GM12878 (cell line): ENCODE measurements around the gene UNC93A. TPM values are rescaled to one million over a fixed set of nuclear protein-coding genes. Genes with fewer than 3 reads are reported as not detected.

Experiments used
- ATAC-seq: fragments of 200-7000 bp; cut with Tn5 transposase; 3 replicates; pipeline ENCODE4 v1.9.1; 2020; ENCODE audit warnings: mild to moderate bottlenecking, moderate library complexity
- BruUV-seq: library from RNA; stranded (reverse); fragments of 400-500 nt; replicated peaks from 2 replicates; lab custom pipeline; 2021; lab: Mats Ljungman, UMichigan
- CTCF ChIA-PET: fragments of 300-600 bp; sonication (Branson Sonifier 250); formaldehyde crosslinking; extraction: SDS; loops from one replicate; lab custom pipeline; 2021; ENCODE audit warnings: inconsistent platforms; lab: Yijun Ruan, JAX
- POLR2A ChIA-PET: fragments of 350-600 bp; formaldehyde crosslinking; extraction: SDS; loops from one replicate; lab custom pipeline; 2021; ENCODE audit warnings: inconsistent platforms; lab: Charles Lee
- RAD21 ChIA-PET: fragments of 300-600 bp; sonication (Branson Sonifier 250); formaldehyde crosslinking; loops from one replicate; lab custom pipeline; 2023; ENCODE audit warnings: antibody characterized with exemption; ENCODE audit not compliant: unreplicated experiment; lab: Charles Lee
- SMC1A ChIA-PET: fragments of 300-600 bp; sonication (Branson Sonifier 250); formaldehyde crosslinking; loops from one replicate; lab custom pipeline; 2023; ENCODE audit not compliant: unreplicated experiment, uncharacterized antibody; lab: Charles Lee
- DNase-seq: peaks from one replicate; pipeline ENCODE4 v3.0.0-alpha.2; 2011; ENCODE audit warnings: low read depth, low spot score
- FAIRE-seq: peaks from 3 replicates; lab custom pipeline; 2011; peaks lifted over from hg19 to GRCh38; lab: Jason Lieb, UNC
- H2AFZ ChIP-seq: 2 replicates; pipeline ENCODE4 v1.6.0; 2011; ENCODE audit warnings: low read depth, low read length, control low read depth; ENCODE audit not compliant: control insufficient read depth
- H3K27ac ChIP-seq: 2 replicates; pipeline ENCODE4 v1.5.1; 2011; ENCODE audit warnings: control low read depth; ENCODE audit not compliant: control insufficient read depth, insufficient read depth
- H3K27me3 ChIP-seq, 2 experiments: replicated peaks in 1 of 2; 2 replicates each; pipeline versions ENCODE4 v1.6.0 to v1.6.1; 2011; ENCODE audit warnings: low read length in 1 of 2; ENCODE audit not compliant: control insufficient read depth in 2 of 2, insufficient read depth in 2 of 2
- H3K36me3 ChIP-seq, 2 experiments: 2 replicates each; pipeline ENCODE4 v1.5.1; 2011; ENCODE audit warnings: low read length in 1 of 2; ENCODE audit not compliant: control insufficient read depth in 2 of 2, insufficient read depth in 2 of 2
- H3K4me1 ChIP-seq: 2 replicates; pipeline ENCODE4 v1.6.1; 2011; ENCODE audit warnings: mild to moderate bottlenecking, low read length, moderate library complexity, mixed read lengths; ENCODE audit not compliant: control insufficient read depth, insufficient read depth
- H3K4me2 ChIP-seq: 2 replicates; pipeline ENCODE4 v1.6.0; 2011; ENCODE audit warnings: control low read depth; ENCODE audit not compliant: control insufficient read depth, insufficient read depth
- H3K4me3 ChIP-seq: fragments of 200-600 bp; sonication (generic); 2 replicates; pipeline ENCODE4 v1.5.1; 2016
- H3K79me2 ChIP-seq: 2 replicates; pipeline ENCODE4 v1.6.0; 2011; ENCODE audit warnings: low read length; ENCODE audit not compliant: control insufficient read depth, insufficient read depth
- H3K9ac ChIP-seq: 2 replicates; pipeline ENCODE4 v1.8.0; 2011; ENCODE audit warnings: low read length, control low read depth, mixed read lengths; ENCODE audit not compliant: control insufficient read depth, insufficient read depth
- H3K9me3 ChIP-seq: replicated peaks from 3 replicates; pipeline ENCODE4 v1.5.1; 2011; ENCODE audit warnings: mild to moderate bottlenecking, low read length; ENCODE audit not compliant: control insufficient read depth, insufficient read depth
- H4K20me1 ChIP-seq: 2 replicates; pipeline ENCODE4 v1.6.0; 2011; ENCODE audit not compliant: control insufficient read depth, insufficient read depth
- FOS ChIP-seq: IDR thresholded peaks from 3 replicates; pipeline ENCODE4 v1.6.1; 2011; ENCODE audit warnings: borderline replicate concordance; ENCODE audit not compliant: insufficient read length; ENCODE audit errors: extremely low read depth
- FOXK2 ChIP-seq: fragments of 450-650 bp; IDR thresholded peaks from 2 replicates; pipeline ENCODE4 v1.6.1; 2017; ENCODE audit warnings: mild to moderate bottlenecking, moderate library complexity
- HCFC1 ChIP-seq: fragments of 150-350 bp; IDR thresholded peaks from 2 replicates; pipeline ENCODE4 v1.6.1; 2014; ENCODE audit warnings: low read length
- MEF2A ChIP-seq: IDR thresholded peaks from 2 replicates; pipeline ENCODE4 v1.6.1; 2011; ENCODE audit warnings: low read depth, mild to moderate bottlenecking, low read length, moderate library complexity; ENCODE audit not compliant: insufficient read depth
- NR2F1 ChIP-seq: fragments of 450-650 bp; conservative IDR thresholded peaks from 2 replicates; pipeline ENCODE4 v1.6.1; 2017; ENCODE audit warnings: mild to moderate bottlenecking
- PKNOX1 ChIP-seq: fragments of 450-650 bp; IDR thresholded peaks from 2 replicates; pipeline ENCODE4 v1.6.1; 2016; ENCODE audit warnings: mild to moderate bottlenecking
- POLR2A ChIP-seq: IDR thresholded peaks from 2 replicates; pipeline ENCODE4 v1.6.1; 2011; ENCODE audit warnings: low read depth, mild to moderate bottlenecking, low read length
- RBBP5 ChIP-seq: fragments of 200-600 bp; sonication (generic); conservative IDR thresholded peaks from 2 replicates; pipeline ENCODE4 v1.6.1; 2016
- RCOR1 ChIP-seq: conservative IDR thresholded peaks from 2 replicates; pipeline ENCODE4 v1.6.1; 2012; ENCODE audit warnings: low read depth, low read length, improper control_type of control experiment
- TCF7 ChIP-seq: IDR thresholded peaks from 2 replicates; pipeline ENCODE4 v1.6.1; 2014; ENCODE audit warnings: antibody characterized with exemption, borderline replicate concordance
- USF1 ChIP-seq: IDR thresholded peaks from 2 replicates; pipeline ENCODE4 v1.6.1; 2011; ENCODE audit warnings: borderline replicate concordance, low read depth, mild to moderate bottlenecking, moderate library complexity, mixed read lengths, low read length; ENCODE audit not compliant: insufficient read depth; ENCODE audit errors: extremely low read length
- ZNF24 ChIP-seq: fragments of 450-650 bp; IDR thresholded peaks from 2 replicates; pipeline ENCODE4 v1.6.1; 2017; ENCODE audit warnings: antibody characterized with exemption, mild to moderate bottlenecking
- WGBS: methylation state at CpG from one replicate; pipeline ENCODE4 v1.1.6; 2016; ENCODE audit warnings: low lambda C conversion rate; ENCODE audit not compliant: insufficient replicate concordance, insufficient coverage; ENCODE audit errors: missing lambda C conversion rate; 5-methylcytosine and 5-hydroxymethylcytosine counted together
- in situ Hi-C: fragments of 300-500 bp; cut with MboI; formaldehyde crosslinking; loops from 9 replicates; pipeline ENCODE4 v1.14.3; 2018; ENCODE audit warnings: mixed read lengths
- intact Hi-C: fragments of 100-400 bp; cut with micrococcal nuclease; formaldehyde crosslinking; loops from one replicate; pipeline ENCODE4 v1.14.2; 2022; ENCODE audit not compliant: unreplicated experiment
- polyA plus RNA-seq, 11 experiments: library from polyadenylated mRNA; depleted of rRNA in 4 of 11; unstranded in 6 of 11; stranded (reverse) in 5 of 11; fragments of >200 nt; fragmentation: Nextera tagmentation in 4 of 11; fragmentation: Illumina TruSeq in 1 of 11; extraction: Ambion mirVana in 4 of 11; extraction: Trizol in 1 of 11; gene quantifications; 1 replicate in 1 of 11; 2 replicates in 10 of 11; pipeline versions ENCODE4 v1.2.1 to v1.2.3, GENCODE V29; 2011 to 2016; ENCODE audit warnings: inconsistent platforms in 2 of 11, missing spikeins in 2 of 11, low read depth in 1 of 11
- total RNA-seq, 4 experiments: library from RNA; depleted of rRNA in 3 of 4; stranded (reverse); fragments of >200 nt in 3 of 4; fragmentation: Illumina TruSeq in 1 of 4; extraction: Trizol in 1 of 4; gene quantifications; 2 replicates each; pipeline versions ENCODE4 v1.2.1 to v1.2.3, GENCODE V29; 2013 to 2021
- TF ChIP-seq, protein P1 (sequence below): IDR thresholded peaks from 2 replicates; pipeline ENCODE4 v1.6.1; 2011; ENCODE audit warnings: low read depth, mild to moderate bottlenecking, low read length, moderate library complexity, borderline replicate concordance; ENCODE audit errors: extremely low read depth
- TF ChIP-seq, protein P2 (sequence below): IDR thresholded peaks from 2 replicates; pipeline ENCODE4 v1.6.1; 2012; ENCODE audit warnings: mild to moderate bottlenecking, low read depth, low read length

UNC93A gene
- total and polyA plus RNA-seq, 10 of the 15 experiments (the other 5 are each of a cell fraction or from before 2014, with no cell fraction given): 0.37 TPM; not detected in 9

GRCh38 chr6:167285077-167285770 is 5.9 kb upstream of the UNC93A start:
- 37% methylated on average over 15 of the region's 15 CpGs for WGBS
- RAD21 ChIA-PET: no interaction called here
- SMC1A ChIA-PET: no interaction called here
- intact Hi-C loops: no loop called here
- DNase-seq (no peak), ATAC-seq (no peak)
- BruUV-seq: no TSS peak
- no peak overlapping the region for H3K4me3 ChIP-seq
- POLR2A ChIA-PET: no interaction called here
- H3K27me3 ChIP-seq: peaks cover 0 to 2% of the 10 kb centered on the region in 2 experiments; a peak in 2 of 4 replicates
- no peaks in the 10 kb centered on the region for H3K4me1 ChIP-seq
- no peaks in the 10 kb centered on the region for H4K20me1 ChIP-seq
- no peak overlapping the region for H3K4me2 ChIP-seq
- CTCF ChIA-PET: interaction anchor here (0.6 kb wide), 1 partner anchor 96 kb away, joined by 3 read pairs; no protein-coding TSS in a partner anchor
- no peaks in the 10 kb centered on the region for H3K36me3 ChIP-seq
- TF ChIP-seq USF1 (no peak), TCF7 (no peak), MEF2A (no peak), FOS (no peak), HCFC1 (no peak), RCOR1 (no peak), NR2F1 (no peak), RBBP5 (no peak), ZNF24 (no peak), PKNOX1 (no peak), FOXK2 (no peak), POLR2A (no peak)
- TF ChIP-seq, protein P1, sequence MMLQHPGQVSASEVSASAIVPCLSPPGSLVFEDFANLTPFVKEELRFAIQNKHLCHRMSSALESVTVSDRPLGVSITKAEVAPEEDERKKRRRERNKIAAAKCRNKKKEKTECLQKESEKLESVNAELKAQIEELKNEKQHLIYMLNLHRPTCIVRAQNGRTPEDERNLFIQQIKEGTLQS: no peak
- TF ChIP-seq, protein P2, sequence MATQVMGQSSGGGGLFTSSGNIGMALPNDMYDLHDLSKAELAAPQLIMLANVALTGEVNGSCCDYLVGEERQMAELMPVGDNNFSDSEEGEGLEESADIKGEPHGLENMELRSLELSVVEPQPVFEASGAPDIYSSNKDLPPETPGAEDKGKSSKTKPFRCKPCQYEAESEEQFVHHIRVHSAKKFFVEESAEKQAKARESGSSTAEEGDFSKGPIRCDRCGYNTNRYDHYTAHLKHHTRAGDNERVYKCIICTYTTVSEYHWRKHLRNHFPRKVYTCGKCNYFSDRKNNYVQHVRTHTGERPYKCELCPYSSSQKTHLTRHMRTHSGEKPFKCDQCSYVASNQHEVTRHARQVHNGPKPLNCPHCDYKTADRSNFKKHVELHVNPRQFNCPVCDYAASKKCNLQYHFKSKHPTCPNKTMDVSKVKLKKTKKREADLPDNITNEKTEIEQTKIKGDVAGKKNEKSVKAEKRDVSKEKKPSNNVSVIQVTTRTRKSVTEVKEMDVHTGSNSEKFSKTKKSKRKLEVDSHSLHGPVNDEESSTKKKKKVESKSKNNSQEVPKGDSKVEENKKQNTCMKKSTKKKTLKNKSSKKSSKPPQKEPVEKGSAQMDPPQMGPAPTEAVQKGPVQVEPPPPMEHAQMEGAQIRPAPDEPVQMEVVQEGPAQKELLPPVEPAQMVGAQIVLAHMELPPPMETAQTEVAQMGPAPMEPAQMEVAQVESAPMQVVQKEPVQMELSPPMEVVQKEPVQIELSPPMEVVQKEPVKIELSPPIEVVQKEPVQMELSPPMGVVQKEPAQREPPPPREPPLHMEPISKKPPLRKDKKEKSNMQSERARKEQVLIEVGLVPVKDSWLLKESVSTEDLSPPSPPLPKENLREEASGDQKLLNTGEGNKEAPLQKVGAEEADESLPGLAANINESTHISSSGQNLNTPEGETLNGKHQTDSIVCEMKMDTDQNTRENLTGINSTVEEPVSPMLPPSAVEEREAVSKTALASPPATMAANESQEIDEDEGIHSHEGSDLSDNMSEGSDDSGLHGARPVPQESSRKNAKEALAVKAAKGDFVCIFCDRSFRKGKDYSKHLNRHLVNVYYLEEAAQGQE: no peak
- TF ChIP-seq, all 136 proteins: peak for 0
- FAIRE-seq: no peak
- no peaks in the 10 kb centered on the region for H3K79me2 ChIP-seq
- no peak overlapping the region for H3K27ac ChIP-seq
- no peak overlapping the region for H2AFZ ChIP-seq
- no peaks in the 10 kb centered on the region for H3K9me3 ChIP-seq
- H3K9ac ChIP-seq: no peak overlapping the region
- in situ Hi-C loops: no loop called here
